Cardiac muscle cell (in vitro differentiated cells and primary cell): ENCODE data around the gene CADPS2. TPM values are rescaled to one million over a fixed set of nuclear protein-coding genes. Genes with fewer than 3 reads are reported as not detected.

Experiments used
- DNase-seq, 2 donors: peaks; one replicate each; pipeline versions ENCODE4 v3.0.0 to v3.0.0-alpha.2; 2010 to 2017; ENCODE audit warnings: low read depth in 1 of 2, low spot score in 1 of 2
- H3K27ac ChIP-seq: fragments of 200-600 bp; sonication (generic); 2 replicates; pipeline ENCODE4 v1.5.1; 2016
- H3K27me3 ChIP-seq: fragments of 200-600 bp; sonication (generic); 2 replicates; pipeline ENCODE4 v1.6.0; 2016; ENCODE audit warnings: control low read depth
- H3K36me3 ChIP-seq: fragments of 200-600 bp; sonication (generic); 2 replicates; pipeline ENCODE4 v1.5.1; 2016; ENCODE audit warnings: control low read depth
- H3K4me1 ChIP-seq: fragments of 200-600 bp; sonication (generic); 2 replicates; pipeline ENCODE4 v1.8.1; 2017; ENCODE audit warnings: low read depth, mild to moderate bottlenecking, mixed run types
- H3K4me3 ChIP-seq: fragments of 200-600 bp; sonication (generic); 2 replicates; pipeline ENCODE4 v1.5.1; 2016; ENCODE audit warnings: mild to moderate bottlenecking
- H3K9me3 ChIP-seq: fragments of 200-600 bp; sonication (generic); 2 replicates; pipeline ENCODE4 v1.5.1; 2017; ENCODE audit warnings: low read depth, mild to moderate bottlenecking, control low read depth
- polyA plus RNA-seq: library from polyadenylated mRNA; unstranded; fragments of >200 nt; fragmentation: Nextera tagmentation; extraction: Ambion mirVana; gene quantifications from 2 replicates; pipeline ENCODE4 v1.2.1, GENCODE V29; 2016
- total RNA-seq: library from RNA; depleted of rRNA; stranded (reverse); fragments of >200 nt; gene quantifications from 2 replicates; pipeline ENCODE4 v1.2.3, GENCODE V29; 2016
- TF ChIP-seq, protein P1 (sequence below): IDR thresholded peaks from 2 replicates; pipeline ENCODE4 v1.5.1; 2012; ENCODE audit warnings: low read depth, mild to moderate bottlenecking, low read length

The CADPS2 gene
- total and polyA plus RNA-seq, 2 experiments from 2014 or later, result 15.0 to 17.2 TPM

DNA sequence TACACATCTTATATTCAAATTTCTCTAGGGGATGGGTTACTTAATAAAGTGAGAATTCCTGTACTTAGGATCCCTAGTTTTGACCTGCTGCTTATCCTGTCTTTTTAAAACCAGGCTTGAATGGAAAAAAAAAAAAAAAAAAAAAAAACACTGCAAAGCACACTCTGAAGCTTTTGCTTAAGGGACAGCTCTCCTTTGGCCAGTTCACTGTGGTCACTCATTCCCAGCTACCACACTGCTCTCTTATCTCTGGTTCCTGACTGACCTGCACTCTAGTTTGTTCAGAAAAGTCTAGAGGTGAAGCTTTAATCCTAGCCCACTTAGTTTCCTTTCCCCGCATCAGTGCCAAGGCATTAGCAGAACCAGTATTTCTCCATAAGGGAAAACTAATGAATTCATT is 82.4 kb downstream of the CADPS2 start:
- H3K4me3 ChIP-seq, result no peak overlapping the region
- H3K9me3 ChIP-seq, result no peaks in the 10 kb centered on the region
- TF ChIP-seq, protein P1, sequence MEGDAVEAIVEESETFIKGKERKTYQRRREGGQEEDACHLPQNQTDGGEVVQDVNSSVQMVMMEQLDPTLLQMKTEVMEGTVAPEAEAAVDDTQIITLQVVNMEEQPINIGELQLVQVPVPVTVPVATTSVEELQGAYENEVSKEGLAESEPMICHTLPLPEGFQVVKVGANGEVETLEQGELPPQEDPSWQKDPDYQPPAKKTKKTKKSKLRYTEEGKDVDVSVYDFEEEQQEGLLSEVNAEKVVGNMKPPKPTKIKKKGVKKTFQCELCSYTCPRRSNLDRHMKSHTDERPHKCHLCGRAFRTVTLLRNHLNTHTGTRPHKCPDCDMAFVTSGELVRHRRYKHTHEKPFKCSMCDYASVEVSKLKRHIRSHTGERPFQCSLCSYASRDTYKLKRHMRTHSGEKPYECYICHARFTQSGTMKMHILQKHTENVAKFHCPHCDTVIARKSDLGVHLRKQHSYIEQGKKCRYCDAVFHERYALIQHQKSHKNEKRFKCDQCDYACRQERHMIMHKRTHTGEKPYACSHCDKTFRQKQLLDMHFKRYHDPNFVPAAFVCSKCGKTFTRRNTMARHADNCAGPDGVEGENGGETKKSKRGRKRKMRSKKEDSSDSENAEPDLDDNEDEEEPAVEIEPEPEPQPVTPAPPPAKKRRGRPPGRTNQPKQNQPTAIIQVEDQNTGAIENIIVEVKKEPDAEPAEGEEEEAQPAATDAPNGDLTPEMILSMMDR, result no peak
- peaks cover 19% of the 10 kb centered on the region for H3K4me1 ChIP-seq
- H3K27ac ChIP-seq, result peak overlapping the region; percentile 59
- no peaks in the 10 kb centered on the region for H3K27me3 ChIP-seq
- DNase-seq, result peak in 1 of 2 donors; percentile 57
- no peaks in the 10 kb centered on the region for H3K36me3 ChIP-seq

DNA sequence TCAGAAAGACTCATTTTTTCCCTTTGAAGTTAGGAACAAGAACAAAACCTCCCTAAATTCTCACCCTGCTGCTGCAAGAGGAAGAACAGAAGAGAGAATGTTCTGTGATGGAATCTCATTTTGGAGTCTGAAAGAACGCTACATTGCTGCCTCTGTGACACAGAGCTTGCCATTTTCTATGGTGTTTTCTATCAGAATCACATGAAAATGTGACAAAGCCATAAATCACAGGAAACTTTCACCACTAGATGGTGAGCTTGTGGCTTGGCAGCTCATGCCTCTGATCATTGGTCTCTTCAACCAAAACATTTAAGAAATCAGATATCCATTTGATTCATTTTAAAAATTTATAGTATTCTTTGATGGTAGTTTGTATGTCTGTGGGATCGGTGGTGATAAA is 82.9 kb downstream of the CADPS2 start:
- H3K36me3 ChIP-seq, result no peaks in the 10 kb centered on the region
- DNase-seq, result peak; percentile 43 to 50
- peaks cover 19% of the 10 kb centered on the region for H3K4me1 ChIP-seq
- H3K4me3 ChIP-seq, result no peak overlapping the region
- peak overlapping the region; percentile 49 for H3K27ac ChIP-seq
- TF ChIP-seq, protein P1, result peak; percentile 50
- H3K9me3 ChIP-seq, result no peaks in the 10 kb centered on the region
- no peaks in the 10 kb centered on the region for H3K27me3 ChIP-seq

DNA sequence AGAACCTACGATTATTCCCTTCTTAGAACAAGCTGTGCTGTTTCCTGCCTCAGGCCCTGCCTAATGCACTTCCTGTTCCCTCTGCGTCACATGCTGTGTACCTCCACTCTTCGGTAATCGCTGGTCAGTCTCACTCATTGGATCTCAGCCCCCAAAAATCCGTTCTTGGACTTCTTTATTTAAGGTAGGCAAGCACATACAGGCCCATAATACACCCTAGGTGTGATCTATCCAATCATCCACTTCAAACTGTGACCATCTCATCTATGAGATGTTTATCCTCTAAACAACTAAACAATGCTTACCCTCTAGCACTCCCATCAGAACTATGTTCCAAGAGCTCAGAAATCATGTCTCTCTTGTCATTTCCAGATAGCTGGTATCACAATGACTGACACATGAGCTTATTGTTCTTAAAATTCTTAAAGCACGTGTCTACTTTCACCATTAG is 83.9 kb downstream of the CADPS2 start:
- H3K36me3 ChIP-seq, result no peaks in the 10 kb centered on the region
- H3K4me1 ChIP-seq, result peaks cover 19% of the 10 kb centered on the region
- H3K9me3 ChIP-seq, result no peaks in the 10 kb centered on the region
- TF ChIP-seq, protein P1, result no peak
- no peak overlapping the region for H3K4me3 ChIP-seq
- peak in 1 of 2 donors; percentile 18 for DNase-seq
- no peaks in the 10 kb centered on the region for H3K27me3 ChIP-seq
- no peak overlapping the region for H3K27ac ChIP-seq

GRCh38 chr7:122791959-122792545 is 94.2 kb downstream of the CADPS2 start:
- H3K27me3 ChIP-seq, result no peaks in the 10 kb centered on the region
- no peaks in the 10 kb centered on the region for H3K9me3 ChIP-seq
- no peak for DNase-seq
- no peak overlapping the region for H3K27ac ChIP-seq
- TF ChIP-seq, protein P1, result no peak
- H3K4me1 ChIP-seq, result peaks cover 11% of the 10 kb centered on the region
- no peaks in the 10 kb centered on the region for H3K36me3 ChIP-seq
- no peak overlapping the region for H3K4me3 ChIP-seq

DNA sequence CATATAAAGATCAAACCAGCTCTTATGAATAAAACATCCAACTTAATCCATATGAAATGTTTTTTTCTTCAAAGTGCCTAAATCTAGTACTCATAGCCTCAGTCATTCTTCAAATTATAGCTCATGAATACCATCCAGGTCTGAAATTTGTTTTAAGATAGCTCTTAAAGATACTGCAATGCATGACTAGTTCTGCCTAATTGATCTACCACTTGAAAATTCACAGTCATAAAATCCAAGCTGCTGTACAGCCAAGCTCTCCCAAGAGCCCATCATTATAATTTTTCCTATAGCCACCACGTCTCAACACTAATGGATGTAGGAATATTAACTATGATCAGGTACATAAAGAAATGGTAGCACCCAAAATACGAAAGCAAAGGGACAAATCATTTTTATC is 95.7 kb downstream of the CADPS2 start:
- Histone ChIP-seq H3K36me3 (no peaks in the 10 kb centered on the region), H3K4me1 (peaks cover 11% of the 10 kb centered on the region), H3K9me3 (no peaks in the 10 kb centered on the region), H3K4me3 (no peak overlapping the region), H3K27me3 (no peaks in the 10 kb centered on the region), H3K27ac (no peak overlapping the region)
- TF ChIP-seq, protein P1, result no peak
- no peak for DNase-seq

GRCh38 chr7:122790132-122790531 is 96.1 kb downstream of the CADPS2 start:
- H3K4me3 ChIP-seq, result no peak overlapping the region
- peak in 1 of 2 donors; percentile 1 for DNase-seq
- TF ChIP-seq, protein P1, result no peak
- no peaks in the 10 kb centered on the region for H3K27me3 ChIP-seq
- H3K9me3 ChIP-seq, result no peaks in the 10 kb centered on the region
- peaks cover 11% of the 10 kb centered on the region for H3K4me1 ChIP-seq
- no peaks in the 10 kb centered on the region for H3K36me3 ChIP-seq
- H3K27ac ChIP-seq, result no peak overlapping the region
